ENCODE measurements around the gene FHIT.

The FHIT gene

GRCh38 chr3:60160822-60161748, 1090.2 kb downstream of the FHIT start:
- DNase-seq (ENCODE audit: low spot score), result no peak

GRCh38 chr3:60160111-60160821, 1091.0 kb downstream of the FHIT start:
- no peak for DNase-seq (ENCODE audit: low spot score)

- no peak for DNase-seq (ENCODE audit: low spot score)
Observed at GRCh38 chr3:60158035-60158434, 1093.2 kb downstream of the FHIT start.

- peak; percentile 48 for DNase-seq (ENCODE audit: low spot score)
Observed at GRCh38 chr3:60154011-60154410, 1097.2 kb downstream of the FHIT start.

- DNase-seq (ENCODE audit: low spot score), result no peak
Observed at GRCh38 chr3:60153221-60153999, 1097.8 kb downstream of the FHIT start.

- no peak for DNase-seq (ENCODE audit: low spot score)
Observed at GRCh38 chr3:60149501-60149900, 1101.8 kb downstream of the FHIT start.

GRCh38 chr3:60147249-60147950, 1103.9 kb downstream of the FHIT start:
- no peak for DNase-seq (ENCODE audit: low spot score)

GRCh38 chr3:60146121-60146520, 1105.1 kb downstream of the FHIT start:
- DNase-seq (ENCODE audit: low spot score), result no peak

GRCh38 chr3:60144071-60144470, 1107.2 kb downstream of the FHIT start:
- no peak for DNase-seq (ENCODE audit: low spot score)

- no peak for DNase-seq (ENCODE audit: low spot score)
Observed at GRCh38 chr3:60142009-60142408, 1109.2 kb downstream of the FHIT start.

GRCh38 chr3:60140160-60140559, 1111.1 kb downstream of the FHIT start:
- no peak for DNase-seq (ENCODE audit: low spot score)

- no peak for DNase-seq (ENCODE audit: low spot score)
Observed at GRCh38 chr3:60136601-60137000, 1114.7 kb downstream of the FHIT start.

GRCh38 chr3:60135474-60135873, 1115.8 kb downstream of the FHIT start:
- no peak for DNase-seq (ENCODE audit: low spot score)

- DNase-seq (ENCODE audit: low spot score), result no peak
Observed at GRCh38 chr3:60133269-60134162, 1117.7 kb downstream of the FHIT start.

- no peak for DNase-seq (ENCODE audit: low spot score)
Observed at GRCh38 chr3:60131618-60132017, 1119.6 kb downstream of the FHIT start.

- no peak for DNase-seq (ENCODE audit: low spot score)
Observed at GRCh38 chr3:60126511-60127304, 1124.5 kb downstream of the FHIT start.

- no peak for DNase-seq (ENCODE audit: low spot score)
Observed at GRCh38 chr3:60125686-60126085, 1125.6 kb downstream of the FHIT start.

GRCh38 chr3:60120245-60120644, 1131.0 kb downstream of the FHIT start:
- DNase-seq (ENCODE audit: low spot score), result no peak

- no peak for DNase-seq (ENCODE audit: low spot score)
Observed at GRCh38 chr3:60114191-60114590, 1137.1 kb downstream of the FHIT start.

- no peak for DNase-seq (ENCODE audit: low spot score)
Observed at GRCh38 chr3:60107275-60107674, 1144.0 kb downstream of the FHIT start.
